ENCODE results near the gene RAP1B. TPM values are rescaled to one million over a fixed set of nuclear protein-coding genes. Genes with fewer than 3 reads are reported as not detected.

Gene RAP1B
- total and polyA plus RNA-seq, 2 of the 13 experiments (the other 11 are each of a cell fraction or from before 2014, with no cell fraction given): 71.1 to 92.7 TPM

DNA sequence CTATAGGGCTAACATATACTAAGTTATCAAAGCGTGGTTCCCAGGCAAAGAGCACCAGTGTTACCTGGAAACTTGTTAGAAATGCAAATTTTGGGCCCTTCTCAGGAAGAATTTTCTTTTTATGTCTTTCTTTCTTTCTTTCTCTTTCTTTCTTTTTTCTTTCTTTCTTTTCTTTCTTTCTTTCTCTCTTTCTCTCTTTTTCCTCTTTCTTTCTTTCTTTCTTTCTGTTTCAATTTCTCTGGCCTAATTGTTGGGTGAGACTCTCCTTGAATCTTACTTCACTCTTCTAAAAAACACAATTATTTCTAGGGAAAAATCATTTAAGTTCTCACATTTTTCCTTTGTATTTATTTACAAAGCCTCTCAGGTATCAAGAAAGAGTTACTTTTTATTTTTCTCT, 46.5 kb upstream of the RAP1B start (continued):
- no peak for TF ChIP-seq ATF7-NPFF (CRISPR knock-in tag; IDR thresholded peaks at IDR 0.05; ENCODE audit: low read depth)
- TF ChIP-seq CHD4 (IDR thresholded peaks at IDR 0.05; ENCODE audit: borderline replicate concordance, low read length): no peak
- TF ChIP-seq, protein P1, sequence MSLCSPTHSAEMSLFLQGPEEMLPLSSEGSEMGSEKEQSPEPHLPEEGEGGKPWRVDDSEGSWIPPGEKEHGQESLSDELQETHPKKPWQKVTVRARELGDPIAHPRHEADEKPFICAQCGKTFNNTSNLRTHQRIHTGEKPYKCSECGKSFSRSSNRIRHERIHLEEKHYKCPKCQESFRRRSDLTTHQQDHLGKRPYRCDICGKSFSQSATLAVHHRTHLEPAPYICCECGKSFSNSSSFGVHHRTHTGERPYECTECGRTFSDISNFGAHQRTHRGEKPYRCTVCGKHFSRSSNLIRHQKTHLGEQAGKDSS (CRISPR knock-in tag; IDR thresholded peaks at IDR 0.05; ENCODE audit: borderline replicate concordance, low read depth): no peak
- no peak for TF ChIP-seq ZNF644 (CRISPR knock-in tag; IDR thresholded peaks at IDR 0.05; ENCODE audit: low read depth)

DNA sequence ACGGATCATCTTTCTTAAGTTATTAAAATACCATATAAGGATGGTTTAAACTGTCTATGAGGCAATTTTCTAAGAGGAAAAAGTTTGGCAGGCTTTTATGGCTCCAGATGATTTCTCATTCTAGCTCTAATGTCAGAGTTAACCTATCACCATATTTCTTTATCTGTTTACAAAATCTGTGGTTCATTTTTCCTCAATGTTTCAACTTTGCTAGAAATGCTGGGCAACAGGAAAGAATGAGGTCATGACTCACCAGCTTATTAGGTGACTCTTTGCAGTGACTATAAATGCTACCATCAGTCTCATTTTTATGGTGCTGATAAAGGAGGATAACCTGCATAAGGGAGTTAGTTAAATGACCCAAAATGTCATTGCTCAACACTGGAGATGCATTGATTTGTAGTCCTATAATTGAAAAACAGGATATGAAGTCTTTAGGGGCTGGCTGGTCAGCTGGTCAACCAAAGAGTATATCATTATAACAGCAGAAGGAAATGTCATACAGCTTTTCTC, 45.3 kb upstream of the RAP1B start:
- no peaks in the 10 kb centered on the region for H3K4me1 ChIP-seq (ENCODE audit: insufficient read depth, low read length)
- no peaks in the 10 kb centered on the region for H4K20me1 ChIP-seq (ENCODE audit: insufficient read depth, low read length)
- no peak for ATAC-seq
- TF ChIP-seq ZNF224 (CRISPR knock-in tag; IDR thresholded peaks at IDR 0.05) (no peak), NFYB (CRISPR knock-in tag; IDR thresholded peaks at IDR 0.05) (no peak), MLLT10 (CRISPR knock-in tag; IDR thresholded peaks at IDR 0.05) (no peak), TBP (CRISPR knock-in tag; IDR thresholded peaks at IDR 0.05) (no peak), ZNF484 (CRISPR knock-in tag; IDR thresholded peaks at IDR 0.05; ENCODE audit: borderline replicate concordance, low read depth) (no peak), ZNF556 (CRISPR knock-in tag; IDR thresholded peaks at IDR 0.05; ENCODE audit: borderline replicate concordance) (no peak), ZZZ3 (CRISPR knock-in tag; IDR thresholded peaks at IDR 0.05; ENCODE audit: borderline replicate concordance) (no peak), ZIK1 (CRISPR knock-in tag; IDR thresholded peaks at IDR 0.05; ENCODE audit: borderline replicate concordance, low read depth) (no peak), ZNF180 (CRISPR knock-in tag; IDR thresholded peaks at IDR 0.05; ENCODE audit: borderline replicate concordance, low read depth) (no peak), ZNF329 (CRISPR knock-in tag; IDR thresholded peaks at IDR 0.05; ENCODE audit: low read depth) (no peak), ZMYM2 (CRISPR knock-in tag; IDR thresholded peaks at IDR 0.05) (no peak), SYNCRIP (IDR thresholded peaks at IDR 0.05; ENCODE audit: insufficient read depth, low read depth, low read length) (no peak), MED8 (CRISPR knock-in tag; IDR thresholded peaks at IDR 0.05; ENCODE audit: insufficient replicate concordance) (no peak), REPIN1 (CRISPR knock-in tag; IDR thresholded peaks at IDR 0.05; ENCODE audit: borderline replicate concordance, low read depth) (no peak)
- no peaks in the 10 kb centered on the region for H3K36me3 ChIP-seq (replicated peaks in 1 of 2; ENCODE audit: control insufficient read depth in 1 of 2, insufficient read depth in 2 of 2, low read length in 2 of 2)
- in situ Hi-C loops (cut with HindIII; ENCODE audit: extremely low pct_ligation_motif_present, low pct_unique_long_range_greater_than_20kb): no loop called here
- H3K79me2 ChIP-seq (ENCODE audit: insufficient read depth, low read length): no peaks in the 10 kb centered on the region
- no peak overlapping the region for H3K4me3 ChIP-seq (replicated peaks in 1 of 3; ENCODE audit: insufficient read depth in 1 of 3, low read depth in 2 of 3, low read length in 3 of 3)
- intact Hi-C loops (cut with micrococcal nuclease; ENCODE audit: unreplicated experiment): no loop called here
- no peaks in the 10 kb centered on the region for H3K9me3 ChIP-seq (ENCODE audit: low read length)
- no peak overlapping the region for H3K9ac ChIP-seq (ENCODE audit: insufficient read depth, low read depth, low read length)
- WGBS (ENCODE audit: low lambda C conversion rate): 36% methylated on average over 1 of the region's 1 CpG
- no TSS peak for BruUV-seq (replicated peaks)
- H3K4me2 ChIP-seq (ENCODE audit: low read depth, low read length): no peak overlapping the region
- ChIA-PET CTCF (ENCODE audit: low intra/inter-chr PET ratio, low total read pairs) (no interaction called here), POLR2A (no interaction called here)
- H2AFZ ChIP-seq (ENCODE audit: low read length): no peak overlapping the region
- DNase-seq (ENCODE audit: low spot score): no peak
- no peak for FAIRE-seq
- H3K27ac ChIP-seq (ENCODE audit: extremely low read length, insufficient read depth, low read length): no peak overlapping the region
- H3K27me3 ChIP-seq (ENCODE audit: control insufficient read depth in 1 of 2, insufficient read depth in 2 of 2, low read length in 2 of 2): no peaks in the 10 kb centered on the region

All from HepG2 (cell line).